Skeletal muscle cell (primary cell): ENCODE results near the gene TTC33.

ENCODE experiments used
- DNase-seq: peaks from one replicate; pipeline ENCODE4 v3.0.0-alpha.2; 2010; ENCODE audit warnings: low read depth
- H3K4me3 ChIP-seq: 2 replicates; pipeline ENCODE4 v1.5.1; 2011; ENCODE audit warnings: low read depth, mild to moderate bottlenecking, control low read depth, low read length, moderate library complexity

TTC33 gene

GRCh38 chr5:40781843-40782409 is 26.2 kb upstream of the TTC33 start:
- DNase-seq: peak; percentile 36
- H3K4me3 ChIP-seq: no peak overlapping the region

- no peak overlapping the region for H3K4me3 ChIP-seq
- DNase-seq: no peak
Measured at GRCh38 chr5:40780858-40781257, 25.1 kb upstream of the TTC33 start.

DNA sequence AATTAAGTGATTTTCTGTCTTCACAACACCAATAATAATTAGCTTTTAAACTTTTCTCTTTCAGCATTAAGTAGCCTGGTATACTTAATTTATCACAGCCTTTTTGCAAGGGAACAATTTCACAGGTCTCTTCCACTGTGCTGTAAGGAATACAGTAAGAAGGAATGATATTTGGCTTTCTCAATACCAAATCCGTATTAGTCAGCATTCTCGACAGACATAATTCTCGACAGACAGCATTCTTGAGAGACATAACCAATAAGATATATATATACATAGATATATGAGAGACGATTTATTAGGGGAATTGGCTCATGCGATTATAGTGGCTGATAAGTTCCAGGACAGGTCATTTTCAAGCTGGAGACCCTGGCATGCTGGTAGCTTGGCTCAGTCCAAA is 24.4 kb upstream of the TTC33 start:
- no peak overlapping the region for H3K4me3 ChIP-seq
- DNase-seq: no peak

DNA sequence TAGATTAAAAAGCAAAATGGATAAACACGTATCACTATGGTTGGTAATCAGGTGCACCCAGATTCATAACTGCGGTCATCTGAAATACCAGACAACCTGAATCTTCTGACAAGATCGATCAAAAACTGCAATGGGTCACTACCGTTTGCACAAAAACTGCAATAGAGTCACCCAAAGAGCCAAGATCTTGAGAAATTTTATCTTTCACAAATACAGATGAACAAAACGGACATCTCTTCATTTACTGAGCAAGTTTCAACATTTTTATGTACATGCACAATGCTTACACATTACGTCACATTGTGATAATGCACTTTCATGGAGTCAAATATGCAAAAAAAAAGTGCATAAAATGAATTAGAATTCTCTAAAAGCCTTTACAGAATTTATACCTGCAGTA is 23.8 kb upstream of the TTC33 start:
- DNase-seq: no peak
- no peak overlapping the region for H3K4me3 ChIP-seq

DNA sequence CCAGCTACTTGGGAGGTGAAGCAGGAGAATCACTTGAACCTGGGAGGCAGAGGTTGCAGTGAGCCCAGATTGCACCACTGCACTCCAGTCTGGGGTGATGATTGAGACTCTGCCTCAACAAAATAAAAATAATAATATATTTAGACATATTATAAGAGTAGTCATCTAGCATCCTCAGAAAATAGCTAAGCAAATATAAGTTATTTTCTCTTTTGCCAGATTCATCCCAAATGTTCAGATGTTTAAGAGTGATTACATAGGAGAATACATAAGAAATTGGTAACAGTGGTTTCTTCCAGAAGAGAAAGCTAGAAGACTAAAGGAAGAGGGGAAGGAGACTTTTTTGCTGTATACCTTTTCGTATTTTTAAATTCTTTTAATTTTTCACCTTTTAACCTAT is 22.4 kb upstream of the TTC33 start:
- no peak for DNase-seq
- no peak overlapping the region for H3K4me3 ChIP-seq

- DNase-seq: no peak
Measured at GRCh38 chr5:40776658-40776977, 20.9 kb upstream of the TTC33 start.

GRCh38 chr5:40775846-40776657 is 20.3 kb upstream of the TTC33 start:
- no peak for DNase-seq

More at GRCh38 chr5:40776658-40776977, 20.9 kb upstream of the TTC33 start:
- H3K4me3 ChIP-seq: no peak overlapping the region

GRCh38 chr5:40775085-40775845 is 19.5 kb upstream of the TTC33 start:
- no peak overlapping the region for H3K4me3 ChIP-seq
- DNase-seq: no peak

More at GRCh38 chr5:40775846-40776657, 20.3 kb upstream of the TTC33 start:
- H3K4me3 ChIP-seq: no peak overlapping the region

DNA sequence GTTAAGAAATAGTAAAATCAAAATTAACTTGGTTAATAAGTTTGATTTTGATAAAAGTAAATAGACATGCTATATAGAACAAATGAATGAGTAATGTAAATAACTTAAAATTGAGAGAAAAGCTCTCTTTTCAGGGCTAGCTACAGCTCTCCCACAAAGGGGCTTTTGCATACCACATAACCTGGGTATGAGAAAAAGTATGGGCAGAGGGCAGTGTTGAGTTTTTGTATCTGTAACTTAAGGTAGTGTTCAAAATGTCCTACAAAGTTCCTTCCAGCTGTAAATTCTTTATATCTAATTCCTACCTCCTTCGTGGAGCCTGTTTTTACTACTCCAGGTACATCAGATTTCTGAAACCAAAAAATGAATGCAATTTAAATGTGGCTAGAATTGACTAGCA is 18.9 kb upstream of the TTC33 start:
- no peak overlapping the region for H3K4me3 ChIP-seq

DNA sequence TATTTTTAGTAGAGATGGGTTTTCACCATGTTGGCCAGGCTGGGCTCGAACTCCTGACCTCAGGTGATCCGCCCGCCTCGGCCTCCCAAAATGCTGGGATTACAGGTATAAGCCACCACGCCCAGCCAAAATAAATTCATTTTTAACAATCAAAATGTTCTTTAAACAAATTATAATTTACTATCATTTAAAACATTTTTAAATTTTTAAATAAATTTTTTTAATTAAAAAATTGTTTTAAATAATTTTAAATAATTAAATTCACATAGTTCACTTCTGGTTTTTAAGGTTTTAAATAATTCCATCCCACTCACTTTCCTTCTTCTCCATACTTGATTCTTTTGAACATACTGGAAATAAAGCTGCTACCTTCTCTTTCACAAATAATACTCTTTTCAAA is 15.0 kb upstream of the TTC33 start:
- no peak for DNase-seq
- no peak overlapping the region for H3K4me3 ChIP-seq

More for the DNA sequence above, 18.9 kb upstream of the TTC33 start:
- no peak for DNase-seq

DNA sequence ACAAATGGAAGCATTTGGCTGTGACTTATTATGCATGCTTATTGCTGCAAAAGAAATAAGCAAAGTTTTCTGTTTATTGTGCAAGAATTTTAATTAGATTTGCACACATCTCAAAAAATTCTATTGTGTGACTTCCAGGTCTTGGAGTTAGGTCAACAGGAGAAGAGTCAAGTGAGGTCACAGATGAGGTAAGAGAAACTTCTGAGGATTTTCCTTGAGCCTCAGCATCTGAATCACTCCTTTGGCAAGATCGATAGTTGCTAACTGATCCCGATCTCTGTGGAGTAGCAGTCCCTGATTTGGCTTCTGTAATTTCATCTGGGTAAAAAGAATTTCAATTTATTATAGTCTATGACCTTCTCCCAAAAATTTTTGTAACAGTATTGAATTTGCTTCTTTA is 6.9 kb upstream of the TTC33 start:
- DNase-seq: no peak
- H3K4me3 ChIP-seq: no peak overlapping the region

DNA sequence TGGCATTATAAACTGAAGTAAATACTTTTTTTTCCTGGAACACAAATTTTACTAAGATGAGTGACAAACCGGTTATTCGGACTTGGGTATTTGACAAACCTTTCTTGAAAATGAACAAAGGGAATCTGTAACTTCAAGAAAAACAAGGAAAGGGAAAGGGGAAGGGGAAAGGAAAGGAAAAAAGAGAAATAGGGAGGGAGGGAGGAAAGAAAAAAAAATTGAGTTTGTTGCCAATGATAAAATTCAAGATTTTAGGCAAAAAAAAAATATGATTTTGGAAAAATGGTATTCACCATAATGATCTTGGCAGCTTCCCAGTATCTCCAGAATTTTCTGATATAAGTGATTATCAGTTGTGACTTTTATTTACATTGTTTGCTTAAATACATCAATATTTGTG is 1.6 kb upstream of the TTC33 start:
- no peak overlapping the region for H3K4me3 ChIP-seq

GRCh38 chr5:40755093-40755406 is 711 bp downstream of the TTC33 start:
- DNase-seq: peak; percentile 52
- peak overlapping the region; percentile 70 for H3K4me3 ChIP-seq

More for the DNA sequence above, 1.6 kb upstream of the TTC33 start:
- no peak for DNase-seq

- DNase-seq: no peak
- H3K4me3 ChIP-seq: peak overlapping the region; percentile 70
Measured at GRCh38 chr5:40754381-40755092, 1.2 kb downstream of the TTC33 start.

GRCh38 chr5:40746703-40747102 is 9.1 kb downstream of the TTC33 start:
- no peak for DNase-seq
- no peak overlapping the region for H3K4me3 ChIP-seq

DNA sequence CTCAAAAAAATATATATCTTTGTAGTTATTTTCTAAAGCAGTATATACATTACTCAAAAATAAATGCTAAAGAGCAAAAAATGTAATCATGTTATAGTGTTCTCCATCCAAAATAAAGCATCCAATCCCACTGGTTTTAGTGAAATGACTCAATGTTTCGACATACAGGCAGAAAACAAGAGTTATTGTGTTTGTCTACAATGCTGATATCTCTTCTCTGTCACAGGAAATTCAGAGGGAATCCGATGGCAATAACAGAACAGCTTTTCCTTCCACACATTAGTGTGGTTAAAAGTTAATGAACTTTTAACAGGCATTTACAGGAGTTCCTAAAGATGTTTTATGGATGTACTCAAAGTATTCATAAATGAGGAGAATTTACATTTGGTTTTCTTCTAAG is 12.0 kb downstream of the TTC33 start:
- no peak for DNase-seq
- H3K4me3 ChIP-seq: no peak overlapping the region

DNA sequence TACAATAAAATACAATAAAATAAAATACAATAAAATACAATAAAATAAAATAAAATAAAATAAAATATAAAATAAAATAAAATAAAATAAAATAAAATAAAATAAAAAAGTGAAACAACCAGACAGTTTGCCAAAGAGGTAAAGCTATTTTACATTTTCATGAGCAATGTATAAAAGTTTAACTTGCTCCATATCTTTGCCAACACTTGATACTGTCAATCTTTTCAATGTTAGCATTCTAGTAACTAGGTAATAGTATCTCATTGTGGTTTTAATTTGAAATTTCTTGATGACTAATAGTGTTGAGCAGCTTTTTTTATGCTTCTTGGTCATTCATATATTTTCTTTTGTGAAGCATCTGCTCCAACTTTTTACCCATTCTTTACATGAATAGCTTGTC is 17.3 kb downstream of the TTC33 start:
- no peak for DNase-seq
- no peak overlapping the region for H3K4me3 ChIP-seq

DNA sequence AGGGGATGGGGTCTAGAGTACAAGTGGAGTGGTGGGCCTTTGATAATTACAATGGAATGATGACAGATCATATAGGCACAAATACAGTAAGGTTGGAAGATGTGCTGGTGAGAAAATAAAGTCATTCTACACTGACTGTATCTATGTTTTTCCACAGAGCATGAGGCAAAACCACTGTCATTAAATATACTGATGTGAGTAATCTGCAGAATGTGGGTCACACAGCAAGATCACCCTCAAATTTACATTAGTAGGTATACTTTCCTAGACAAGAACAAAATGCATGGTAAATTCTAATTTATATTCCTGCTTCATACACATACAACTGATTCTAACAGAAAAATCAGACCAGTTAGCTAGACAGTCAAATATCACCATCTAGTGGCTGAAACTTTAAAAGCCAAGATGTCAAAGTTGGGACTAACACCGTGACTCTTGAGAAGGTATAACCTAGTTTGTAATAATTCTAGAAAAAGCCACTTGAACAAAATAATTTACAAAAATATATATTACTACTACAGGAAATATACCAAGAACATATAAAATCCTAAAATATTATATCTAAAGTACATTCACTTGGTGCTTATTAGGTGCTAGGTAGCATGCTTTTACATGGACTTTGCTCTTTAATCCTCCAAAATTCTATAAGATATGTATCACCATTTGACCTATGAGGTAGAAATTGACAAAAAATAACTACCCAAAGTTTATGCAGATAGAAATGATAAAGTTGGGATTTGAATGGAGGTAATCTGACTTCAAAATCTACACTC is 19.5 kb downstream of the TTC33 start:
- no peak overlapping the region for H3K4me3 ChIP-seq
- DNase-seq: no peak

GRCh38 chr5:40735609-40736008 is 20.2 kb downstream of the TTC33 start:
- H3K4me3 ChIP-seq: no peak overlapping the region

More at GRCh38 chr5:40735609-40736008, 20.2 kb downstream of the TTC33 start:
- DNase-seq: no peak
